ENCODE results near the gene PHF13. TPM values are rescaled to one million over a fixed set of nuclear protein-coding genes. Genes with fewer than 3 reads are reported as not detected.

Gene PHF13
- total and polyA plus RNA-seq, 7 experiments from 2014 or later, result 4.4 to 14.3 (median 8.0) TPM

GRCh38 chr1:6590046-6590445 lies 23.5 kb upstream of the PHF13 start:
- Mint-ChIP-seq H3K9me3 (no peaks in the 10 kb centered on the region), H3K4me1 (peaks cover 2 to 48% (median 34%) of the 10 kb centered on the region in 7 donors), H3K36me3 (peaks cover 0 to 7% (median 1%) of the 10 kb centered on the region in 5 donors), H3K27me3 (no peaks in the 10 kb centered on the region), H3K4me3 (no peak overlapping the region), H3K27ac (peak overlapping the region in 6 of 9 donors; percentile 21 to 84 (median 40))
- ATAC-seq (no peak), DNase-seq (no peak)
- Histone ChIP-seq H3K36me3 (ENCODE audit: control insufficient read depth in 2 of 3, insufficient read depth in 3 of 3, low read length in 3 of 3) (peaks cover 0 to 65% (median 0%) of the 10 kb centered on the region in 3 experiments), H3K27ac (ENCODE audit: low read depth, low read length) (peak overlapping the region; percentile 26), H3K4me1 (ENCODE audit: control insufficient read depth in 2 of 2, insufficient read depth in 2 of 2, low read length in 2 of 2) (peaks cover 0 to 8% of the 10 kb centered on the region in 2 donors), H3K4me3 (ENCODE audit: low read length) (no peak overlapping the region), H3K27me3 (ENCODE audit: control insufficient read depth in 2 of 2, insufficient read depth in 2 of 2, low read length in 2 of 2) (no peaks in the 10 kb centered on the region), H3K9me3 (ENCODE audit: control insufficient read depth in 2 of 3, low read length in 3 of 3) (no peaks in the 10 kb centered on the region)
- intact Hi-C loops (cut with micrococcal nuclease), result no loop called here
- ChIA-PET CTCF (interaction anchor here (1.2 kb wide), 1 partner anchor 14 kb away, joined by 3 read pairs; no protein-coding TSS in a partner anchor), POLR2A (interaction anchor here (1.6 kb wide), 1 partner anchor 12 kb away, joined by 6 read pairs; the partner anchor contains the start of gene KLHL21)

DNA sequence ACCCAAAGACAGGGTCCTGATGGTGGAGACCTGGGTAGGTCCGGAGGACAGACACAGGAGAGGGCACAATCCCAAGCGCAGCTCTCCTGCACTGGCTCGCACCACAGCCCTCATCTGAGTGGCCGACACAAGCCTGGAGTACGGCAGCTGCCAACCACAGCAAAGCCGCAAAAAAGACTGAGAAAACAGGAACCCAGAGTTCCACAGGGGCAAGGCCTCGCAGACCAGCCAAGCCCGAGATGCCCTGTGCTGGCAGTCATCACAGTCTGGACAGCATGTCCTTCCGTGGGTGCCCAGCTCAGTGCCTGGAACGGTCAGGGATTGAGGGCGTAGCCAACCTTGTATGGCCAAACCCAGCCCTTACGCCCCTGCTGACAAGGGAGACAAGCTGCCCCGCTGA lies 22.3 kb upstream of the PHF13 start:
- ChIA-PET POLR2A (interaction anchor here (1.2 to 1.9 kb wide), 3 partner anchors 9 to 12 kb away, joined by 3 to 10 read pairs (median 4); partner anchors contain the start of gene KLHL21), CTCF (interaction anchor here (1.0 kb wide), 1 partner anchor 43 kb away, joined by 3 read pairs; no protein-coding TSS in a partner anchor)
- Histone ChIP-seq H3K36me3 (ENCODE audit: control insufficient read depth in 2 of 3, insufficient read depth in 3 of 3, low read length in 3 of 3) (peaks cover 0 to 77% (median 0%) of the 10 kb centered on the region in 3 experiments), H3K9me3 (ENCODE audit: control insufficient read depth in 2 of 3, low read length in 3 of 3) (no peaks in the 10 kb centered on the region), H3K27ac (ENCODE audit: low read depth, low read length) (peak overlapping the region; percentile 44), H3K27me3 (ENCODE audit: control insufficient read depth in 2 of 2, insufficient read depth in 2 of 2, low read length in 2 of 2) (no peaks in the 10 kb centered on the region), H3K4me1 (ENCODE audit: control insufficient read depth in 2 of 2, insufficient read depth in 2 of 2, low read length in 2 of 2) (peaks cover 3 to 8% of the 10 kb centered on the region in 2 donors), H3K4me3 (ENCODE audit: low read length) (no peak overlapping the region)
- intact Hi-C loops (cut with micrococcal nuclease), result no loop called here
- DNase-seq (no peak), ATAC-seq (peak; percentile 66)
- Mint-ChIP-seq H3K27me3 (no peaks in the 10 kb centered on the region), H3K4me1 (peaks cover 0 to 57% (median 43%) of the 10 kb centered on the region in 7 donors), H3K9me3 (no peaks in the 10 kb centered on the region), H3K4me3 (peak overlapping the region in 3 of 10 donors; percentile 44 to 58 (median 53)), H3K36me3 (peaks cover 0 to 17% (median 5%) of the 10 kb centered on the region in 5 donors), H3K27ac (peak overlapping the region in 6 of 9 donors; percentile 53 to 84 (median 67))

- CTCF ChIA-PET, result interaction anchor here (1.0 kb wide), 2 partner anchors 43 to 63 kb away, joined by 3 read pairs; no protein-coding TSS in a partner anchor
- peaks cover 0 to 17% (median 5%) of the 10 kb centered on the region in 5 donors for H3K36me3 Mint-ChIP-seq
- no peaks in the 10 kb centered on the region for H3K27me3 ChIP-seq (ENCODE audit: control insufficient read depth in 2 of 2, insufficient read depth in 2 of 2, low read length in 2 of 2)
- ATAC-seq, result no peak
- H3K27ac Mint-ChIP-seq, result peak overlapping the region in 4 of 9 donors; percentile 14 to 84 (median 48)
- H3K4me1 ChIP-seq (ENCODE audit: control insufficient read depth in 2 of 2, insufficient read depth in 2 of 2, low read length in 2 of 2), result peaks cover 7 to 8% of the 10 kb centered on the region in 2 donors
- no peak for DNase-seq
- no peaks in the 10 kb centered on the region for H3K9me3 ChIP-seq (ENCODE audit: control insufficient read depth in 2 of 3, low read length in 3 of 3)
- no peaks in the 10 kb centered on the region for H3K9me3 Mint-ChIP-seq
- H3K4me3 Mint-ChIP-seq, result peak overlapping the region in 2 of 10 donors; percentile 53 to 58
- intact Hi-C loops (cut with micrococcal nuclease), result no loop called here
- no peaks in the 10 kb centered on the region for H3K27me3 Mint-ChIP-seq
- H3K4me3 ChIP-seq (ENCODE audit: low read length), result no peak overlapping the region
- POLR2A ChIA-PET, result interaction anchor here (1.2 to 1.9 kb wide), 3 partner anchors 8 to 12 kb away, joined by 3 to 10 read pairs (median 4); partner anchors contain the start of gene KLHL21
- H3K36me3 ChIP-seq (ENCODE audit: control insufficient read depth in 2 of 3, insufficient read depth in 3 of 3, low read length in 3 of 3), result peaks cover 0 to 81% (median 0%) of the 10 kb centered on the region in 3 experiments
- H3K27ac ChIP-seq (ENCODE audit: low read depth, low read length), result peak overlapping the region; percentile 44
- H3K4me1 Mint-ChIP-seq, result peaks cover 0 to 61% (median 47%) of the 10 kb centered on the region in 7 donors
These were observed 21.9 kb upstream of the PHF13 start for GRCh38 chr1:6591644-6592043.

GRCh38 chr1:6592441-6592840 lies 21.1 kb upstream of the PHF13 start:
- ChIA-PET POLR2A (interaction anchor here (0.7 to 1.9 kb wide), 3 partner anchors 8 to 12 kb away, joined by 3 to 10 read pairs (median 4); partner anchors contain the start of genes KLHL21 and ZBTB48), CTCF (interaction anchor here (1.0 to 1.1 kb wide), 2 partner anchors 37 to 62 kb away, joined by 3 to 5 read pairs; partner anchors contain the start of gene TAS1R1)
- no peaks in the 10 kb centered on the region for H3K9me3 Mint-ChIP-seq
- Histone ChIP-seq H3K36me3 (ENCODE audit: control insufficient read depth in 2 of 3, insufficient read depth in 3 of 3, low read length in 3 of 3) (peaks cover 0 to 89% (median 5%) of the 10 kb centered on the region in 3 experiments), H3K27me3 (ENCODE audit: control insufficient read depth in 2 of 2, insufficient read depth in 2 of 2, low read length in 2 of 2) (no peaks in the 10 kb centered on the region), H3K9me3 (ENCODE audit: control insufficient read depth in 2 of 3, low read length in 3 of 3) (no peaks in the 10 kb centered on the region), H3K4me3 (ENCODE audit: low read length) (no peak overlapping the region), H3K4me1 (ENCODE audit: control insufficient read depth in 2 of 2, insufficient read depth in 2 of 2, low read length in 2 of 2) (peaks cover 8 to 13% of the 10 kb centered on the region in 2 donors), H3K27ac (ENCODE audit: low read depth, low read length) (peak overlapping the region; percentile 2)
- DNase-seq (no peak), ATAC-seq (no peak)
- no peak overlapping the region for H3K4me3 Mint-ChIP-seq
- no peaks in the 10 kb centered on the region for H3K27me3 Mint-ChIP-seq
- peaks cover 0 to 18% (median 5%) of the 10 kb centered on the region in 5 donors for H3K36me3 Mint-ChIP-seq
- H3K4me1 Mint-ChIP-seq, result peaks cover 0 to 67% (median 44%) of the 10 kb centered on the region in 7 donors
- H3K27ac Mint-ChIP-seq, result peak overlapping the region in 1 of 9 donors; percentile 24
- intact Hi-C loops (cut with micrococcal nuclease), result no loop called here

DNA sequence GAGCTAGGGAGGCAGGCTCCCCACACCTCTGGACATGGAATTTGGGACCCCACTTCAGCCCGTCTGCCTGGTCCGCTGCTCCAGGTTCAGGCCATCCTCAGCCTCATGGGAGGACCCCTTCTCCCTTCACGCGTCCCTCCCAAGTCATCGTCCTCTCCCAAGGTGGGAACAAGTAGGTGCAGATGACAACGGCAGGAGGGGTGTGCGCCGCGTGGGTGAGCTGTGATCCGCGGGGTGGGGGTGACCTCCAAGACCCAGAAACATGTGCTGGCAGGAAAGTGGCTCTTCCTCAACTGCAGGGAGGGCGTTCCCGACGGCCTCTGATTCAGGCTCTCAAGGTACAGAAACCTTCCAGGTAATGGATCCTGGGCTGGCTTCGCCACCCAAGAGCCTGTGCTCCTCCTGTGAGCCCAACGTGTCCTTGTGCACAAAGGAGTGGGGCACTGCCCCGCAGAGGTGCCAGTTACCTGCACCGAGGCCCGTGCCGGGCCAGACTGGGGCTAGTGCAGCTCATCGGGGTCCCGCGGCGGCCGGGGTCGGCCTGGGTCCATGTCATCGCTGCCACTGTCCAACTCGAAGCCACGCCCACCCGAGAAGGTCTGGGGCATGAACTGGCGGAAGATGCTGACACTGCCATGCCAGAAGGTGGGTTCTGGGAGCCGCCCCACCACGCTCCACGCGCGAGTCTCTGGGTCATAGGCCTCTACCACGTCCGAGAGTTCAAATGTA lies 20.5 kb upstream of the PHF13 start:
- H3K27ac Mint-ChIP-seq, result peak overlapping the region in 1 of 9 donors; percentile 58
- POLR2A ChIA-PET, result interaction anchor here (0.8 to 1.3 kb wide), 3 partner anchors 9 to 12 kb away, joined by 3 read pairs; partner anchors contain the start of gene KLHL21
- peaks cover 0 to 67% (median 39%) of the 10 kb centered on the region in 7 donors for H3K4me1 Mint-ChIP-seq

GRCh38 chr1:6593810-6594209 lies 19.7 kb upstream of the PHF13 start:
- peak overlapping the region in 2 of 9 donors; percentile 10 to 14 for H3K27ac Mint-ChIP-seq
- H3K4me1 Mint-ChIP-seq, result peaks cover 0 to 68% (median 41%) of the 10 kb centered on the region in 7 donors
- no peak overlapping the region for H3K4me3 Mint-ChIP-seq
- intact Hi-C loops (cut with micrococcal nuclease), result no loop called here
- Histone ChIP-seq H3K4me3 (ENCODE audit: low read length) (no peak overlapping the region), H3K4me1 (ENCODE audit: control insufficient read depth in 2 of 2, insufficient read depth in 2 of 2, low read length in 2 of 2) (peaks cover 16 to 20% of the 10 kb centered on the region in 2 donors), H3K9me3 (ENCODE audit: control insufficient read depth in 2 of 3, low read length in 3 of 3) (no peaks in the 10 kb centered on the region), H3K27me3 (ENCODE audit: control insufficient read depth in 2 of 2, insufficient read depth in 2 of 2, low read length in 2 of 2) (no peaks in the 10 kb centered on the region), H3K27ac (ENCODE audit: low read depth, low read length) (no peak overlapping the region), H3K36me3 (ENCODE audit: control insufficient read depth in 2 of 3, insufficient read depth in 3 of 3, low read length in 3 of 3) (peaks cover 0 to 85% (median 14%) of the 10 kb centered on the region in 3 experiments)
- H3K27me3 Mint-ChIP-seq, result no peaks in the 10 kb centered on the region
- H3K9me3 Mint-ChIP-seq, result no peaks in the 10 kb centered on the region
- ATAC-seq (no peak), DNase-seq (no peak)
- peaks cover 0 to 27% (median 5%) of the 10 kb centered on the region in 5 donors for H3K36me3 Mint-ChIP-seq
- CTCF ChIA-PET, result interaction anchor here (0.6 kb wide), 1 partner anchor 173 kb away, joined by 3 read pairs; no protein-coding TSS in a partner anchor
- POLR2A ChIA-PET, result interaction anchor here (0.8 to 1.3 kb wide), 3 partner anchors 8 to 11 kb away, joined by 3 read pairs; partner anchors contain the start of gene KLHL21

More for the DNA sequence above, 20.5 kb upstream of the PHF13 start:
- H3K27ac ChIP-seq (ENCODE audit: low read depth, low read length), result no peak overlapping the region
- Mint-ChIP-seq H3K36me3 (peaks cover 0 to 24% (median 5%) of the 10 kb centered on the region in 5 donors), H3K9me3 (no peaks in the 10 kb centered on the region), H3K4me3 (no peak overlapping the region), H3K27me3 (no peaks in the 10 kb centered on the region)
- CTCF ChIA-PET, result interaction anchor here (1.0 to 1.1 kb wide), 2 partner anchors 38 to 62 kb away, joined by 3 to 5 read pairs; partner anchors contain the start of gene TAS1R1
- H3K27me3 ChIP-seq (ENCODE audit: control insufficient read depth in 2 of 2, insufficient read depth in 2 of 2, low read length in 2 of 2), result no peaks in the 10 kb centered on the region
- peaks cover 0 to 90% (median 11%) of the 10 kb centered on the region in 3 experiments for H3K36me3 ChIP-seq (ENCODE audit: control insufficient read depth in 2 of 3, insufficient read depth in 3 of 3, low read length in 3 of 3)
- H3K4me1 ChIP-seq (ENCODE audit: control insufficient read depth in 2 of 2, insufficient read depth in 2 of 2, low read length in 2 of 2), result peaks cover 12 to 19% of the 10 kb centered on the region in 2 donors
- no peak overlapping the region for H3K4me3 ChIP-seq (ENCODE audit: low read length)
- ATAC-seq (no peak), DNase-seq (no peak)
- H3K9me3 ChIP-seq (ENCODE audit: control insufficient read depth in 2 of 3, low read length in 3 of 3), result no peaks in the 10 kb centered on the region
- intact Hi-C loops (cut with micrococcal nuclease), result no loop called here
